GM18951 (cell line): ENCODE measurements around the gene DNAJC21.

Source experiments
- POLR2A ChIP-seq: IDR thresholded peaks from 4 replicates; pipeline ENCODE4 v1.6.1; 2011; ENCODE audit warnings: mild to moderate bottlenecking; ENCODE audit not compliant: insufficient read length, insufficient read depth; ENCODE audit errors: extremely low read depth
- in situ Hi-C: fragments of 300-500 bp; cut with MboI; formaldehyde crosslinking; loops from one replicate; pipeline ENCODE4 v1.12.0; 2022; ENCODE audit warnings: low sequenced_read_pairs, mixed read lengths, inconsistent platforms; ENCODE audit not compliant: unreplicated experiment

The DNAJC21 gene

GRCh38 chr5:34929134-34929719 is at the start of gene DNAJC21:
DNAJC21 (plus strand) TSS chr5:34929559; CDS start chr5:34929820, 261 bp downstream.
- TF ChIP-seq POLR2A = no peak
- in situ Hi-C loops = no loop called here

- in situ Hi-C loops = no loop called here
- no peak for TF ChIP-seq POLR2A
Measured at GRCh38 chr5:34881246-34881645, 48.1 kb upstream of the DNAJC21 start.

GRCh38 chr5:34886392-34887119 is 42.8 kb upstream of the DNAJC21 start:
- TF ChIP-seq POLR2A = no peak
- in situ Hi-C loops = no loop called here

GRCh38 chr5:34889394-34889793 is 40.0 kb upstream of the DNAJC21 start:
- no peak for TF ChIP-seq POLR2A
- in situ Hi-C loops = no loop called here

- no peak for TF ChIP-seq POLR2A
- in situ Hi-C loops = no loop called here
Measured at GRCh38 chr5:34891981-34892380, 37.4 kb upstream of the DNAJC21 start.

- in situ Hi-C loops = no loop called here
- no peak for TF ChIP-seq POLR2A
Measured at GRCh38 chr5:34892414-34892813, 36.9 kb upstream of the DNAJC21 start.

- in situ Hi-C loops = no loop called here
- TF ChIP-seq POLR2A = no peak
Measured at GRCh38 chr5:34894716-34895115, 34.6 kb upstream of the DNAJC21 start.

- no peak for TF ChIP-seq POLR2A
- in situ Hi-C loops = no loop called here
Measured at GRCh38 chr5:34895641-34896419, 33.5 kb upstream of the DNAJC21 start.

- in situ Hi-C loops = no loop called here
- TF ChIP-seq POLR2A = no peak
Measured at GRCh38 chr5:34897646-34898045, 31.7 kb upstream of the DNAJC21 start.

- no peak for TF ChIP-seq POLR2A
- in situ Hi-C loops = no loop called here
Measured at GRCh38 chr5:34898258-34898895, 31.0 kb upstream of the DNAJC21 start.

- TF ChIP-seq POLR2A = no peak
- in situ Hi-C loops = no loop called here
Measured at GRCh38 chr5:34899066-34899465, 30.3 kb upstream of the DNAJC21 start.

GRCh38 chr5:34900652-34901051 is 28.7 kb upstream of the DNAJC21 start:
- TF ChIP-seq POLR2A = no peak

GRCh38 chr5:34903260-34903659 is 26.1 kb upstream of the DNAJC21 start:
- in situ Hi-C loops = loop anchor here (25.0 kb wide), 1 partner anchor 416 kb away; no protein-coding TSS in a partner anchor
- TF ChIP-seq POLR2A = no peak

More at GRCh38 chr5:34900652-34901051, 28.7 kb upstream of the DNAJC21 start:
- in situ Hi-C loops = loop anchor here (25.0 kb wide), 1 partner anchor 413 kb away; no protein-coding TSS in a partner anchor

- in situ Hi-C loops = loop anchor here (25.0 kb wide), 1 partner anchor 418 kb away; no protein-coding TSS in a partner anchor
- no peak for TF ChIP-seq POLR2A
Measured at GRCh38 chr5:34905564-34905963, 23.8 kb upstream of the DNAJC21 start.
